SJCRH30 (cell line): ENCODE data around the gene CDH5. TPM values are rescaled to one million over a fixed set of nuclear protein-coding genes. Genes with fewer than 3 reads are reported as not detected.

Experiments
- DNase-seq, 2 experiments: peaks; one replicate each; pipeline ENCODE4 v3.0.0-alpha.2; 2015 to 2020
- H3K27ac ChIP-seq: fragments of 250-450 bp; sonication (Bioruptor Pico); 2 replicates; pipeline ENCODE4 v1.5.1; 2020; ENCODE audit warnings: mild to moderate bottlenecking, moderate library complexity
- H3K27me3 ChIP-seq: fragments of 250-450 bp; sonication (Bioruptor Pico); 2 replicates; pipeline ENCODE4 v1.5.1; 2020; ENCODE audit warnings: mild to moderate bottlenecking, moderate library complexity
- H3K36me3 ChIP-seq: fragments of 250-450 bp; sonication (Bioruptor Pico); 2 replicates; pipeline ENCODE4 v1.5.1; 2020; ENCODE audit warnings: mild to moderate bottlenecking, moderate library complexity
- H3K4me1 ChIP-seq: fragments of 250-450 bp; sonication (Bioruptor Pico); 2 replicates; pipeline ENCODE4 v1.5.1; 2020; ENCODE audit warnings: mild to moderate bottlenecking, moderate library complexity
- H3K4me3 ChIP-seq: fragments of 250-450 bp; sonication (Bioruptor Pico); 2 replicates; pipeline ENCODE4 v1.5.1; 2020; ENCODE audit warnings: mild to moderate bottlenecking, moderate library complexity
- H3K9me3 ChIP-seq: fragments of 250-450 bp; sonication (Bioruptor Pico); replicated peaks from 2 replicates; pipeline ENCODE4 v1.5.1; 2020; ENCODE audit warnings: mild to moderate bottlenecking, moderate library complexity
- total RNA-seq: library from RNA; depleted of rRNA; stranded (reverse); fragments of >200 nt; shearing (Covaris generic); gene quantifications from 2 replicates; pipeline ENCODE4 v1.2.3, GENCODE V29; 2014

The CDH5 gene
- total RNA-seq, 1 experiment from 2014 or later: 0.16 TPM

GRCh38 chr16:66402591-66403230 is 36.2 kb downstream of the CDH5 start:
- DNase-seq: no peak
- Histone ChIP-seq H3K4me1 (peaks cover 8% of the 10 kb centered on the region), H3K27ac (no peak overlapping the region), H3K36me3 (no peaks in the 10 kb centered on the region), H3K4me3 (no peak overlapping the region), H3K27me3 (no peaks in the 10 kb centered on the region), H3K9me3 (peaks cover 5% of the 10 kb centered on the region; the same call in 1 of the 2 replicates)

GRCh38 chr16:66403531-66404145 is 37.1 kb downstream of the CDH5 start:
- Histone ChIP-seq H3K27ac (no peak overlapping the region), H3K36me3 (no peaks in the 10 kb centered on the region), H3K27me3 (no peaks in the 10 kb centered on the region), H3K9me3 (peaks cover 5% of the 10 kb centered on the region; the same call in 1 of the 2 replicates), H3K4me1 (peaks cover 13% of the 10 kb centered on the region), H3K4me3 (no peak overlapping the region)
- DNase-seq: no peak

GRCh38 chr16:66405057-66405783 is 38.7 kb downstream of the CDH5 start:
- peaks cover 5% of the 10 kb centered on the region; the same call in 1 of the 2 replicates for H3K9me3 ChIP-seq
- H3K27me3 ChIP-seq: no peaks in the 10 kb centered on the region
- H3K36me3 ChIP-seq: no peaks in the 10 kb centered on the region
- DNase-seq: no peak
- no peak overlapping the region for H3K27ac ChIP-seq
- H3K4me1 ChIP-seq: peaks cover 13% of the 10 kb centered on the region
- no peak overlapping the region for H3K4me3 ChIP-seq

GRCh38 chr16:66406534-66407221 is 40.2 kb downstream of the CDH5 start:
- H3K27me3 ChIP-seq: no peaks in the 10 kb centered on the region
- H3K4me1 ChIP-seq: peaks cover 13% of the 10 kb centered on the region
- H3K27ac ChIP-seq: peak overlapping the region; percentile 11; the same call in 1 of the 2 replicates
- H3K9me3 ChIP-seq: peaks cover 8% of the 10 kb centered on the region; the same call in 1 of the 2 replicates
- no peaks in the 10 kb centered on the region for H3K36me3 ChIP-seq
- peak overlapping the region; percentile 61 for H3K4me3 ChIP-seq
- peak; percentile 81 to 93 for DNase-seq

- no peaks in the 10 kb centered on the region for H3K27me3 ChIP-seq
- no peaks in the 10 kb centered on the region for H3K36me3 ChIP-seq
- H3K27ac ChIP-seq: peak overlapping the region; percentile 17
- DNase-seq: peak; percentile 44 to 71
- H3K4me1 ChIP-seq: peaks cover 13% of the 10 kb centered on the region
- H3K4me3 ChIP-seq: peak overlapping the region; percentile 22
- peaks cover 14% of the 10 kb centered on the region for H3K9me3 ChIP-seq
Observed at GRCh38 chr16:66408163-66409048, 41.9 kb downstream of the CDH5 start.

GRCh38 chr16:66409156-66409555 is 42.7 kb downstream of the CDH5 start:
- Histone ChIP-seq H3K27me3 (no peaks in the 10 kb centered on the region), H3K9me3 (peaks cover 14% of the 10 kb centered on the region), H3K4me1 (peaks cover 13% of the 10 kb centered on the region), H3K27ac (no peak overlapping the region; the same call in 1 of the 2 replicates), H3K4me3 (no peak overlapping the region), H3K36me3 (no peaks in the 10 kb centered on the region)
- no peak for DNase-seq

GRCh38 chr16:66412182-66412581 is 45.7 kb downstream of the CDH5 start:
- no peaks in the 10 kb centered on the region for H3K36me3 ChIP-seq
- no peaks in the 10 kb centered on the region for H3K27me3 ChIP-seq
- H3K9me3 ChIP-seq: peaks cover 14% of the 10 kb centered on the region
- H3K4me3 ChIP-seq: no peak overlapping the region
- no peak for DNase-seq
- no peak overlapping the region for H3K27ac ChIP-seq
- peaks cover 11% of the 10 kb centered on the region for H3K4me1 ChIP-seq

GRCh38 chr16:66414891-66415290 is 48.4 kb downstream of the CDH5 start:
- no peak overlapping the region for H3K27ac ChIP-seq
- no peaks in the 10 kb centered on the region for H3K27me3 ChIP-seq
- DNase-seq: no peak
- peaks cover 17% of the 10 kb centered on the region for H3K9me3 ChIP-seq
- no peaks in the 10 kb centered on the region for H3K36me3 ChIP-seq
- no peak overlapping the region for H3K4me3 ChIP-seq
- no peaks in the 10 kb centered on the region for H3K4me1 ChIP-seq

GRCh38 chr16:66416136-66416535 is 49.6 kb downstream of the CDH5 start:
- no peaks in the 10 kb centered on the region for H3K4me1 ChIP-seq
- no peaks in the 10 kb centered on the region for H3K36me3 ChIP-seq
- peak in 1 of 2 experiments; percentile 5 for DNase-seq
- no peaks in the 10 kb centered on the region for H3K27me3 ChIP-seq
- H3K9me3 ChIP-seq: peaks cover 17% of the 10 kb centered on the region
- no peak overlapping the region for H3K4me3 ChIP-seq
- H3K27ac ChIP-seq: no peak overlapping the region

GRCh38 chr16:66416939-66417700 is 50.6 kb downstream of the CDH5 start:
- H3K4me3 ChIP-seq: no peak overlapping the region
- no peaks in the 10 kb centered on the region for H3K36me3 ChIP-seq
- no peak overlapping the region for H3K27ac ChIP-seq
- no peaks in the 10 kb centered on the region for H3K27me3 ChIP-seq
- peaks cover 12% of the 10 kb centered on the region for H3K9me3 ChIP-seq
- H3K4me1 ChIP-seq: peaks cover 5% of the 10 kb centered on the region
- DNase-seq: peak in 1 of 2 experiments; percentile 1

- H3K9me3 ChIP-seq: peaks cover 7% of the 10 kb centered on the region; the same call in 1 of the 2 replicates
- no peaks in the 10 kb centered on the region for H3K27me3 ChIP-seq
- H3K4me3 ChIP-seq: no peak overlapping the region
- DNase-seq: no peak
- peaks cover 13% of the 10 kb centered on the region for H3K4me1 ChIP-seq
- H3K27ac ChIP-seq: no peak overlapping the region
- H3K36me3 ChIP-seq: no peaks in the 10 kb centered on the region
Observed at GRCh38 chr16:66418165-66418962, 51.9 kb downstream of the CDH5 start.

- Histone ChIP-seq H3K9me3 (0 out of 2 replicates have a peak, but pooled peaks cover 7% of the 10 kb centered on the region), H3K36me3 (no peaks in the 10 kb centered on the region), H3K4me3 (no peak overlapping the region), H3K27me3 (no peaks in the 10 kb centered on the region; the same call in 1 of the 2 replicates), H3K27ac (no peak overlapping the region), H3K4me1 (peaks cover 13% of the 10 kb centered on the region)
- DNase-seq: no peak
Observed at GRCh38 chr16:66419527-66419926, 53.0 kb downstream of the CDH5 start.
